Measurements from ENCODE around the gene C1orf116.
A peak's percentile ranks its signal among the peaks of the same experiment; 100 is the strongest.

The C1orf116 gene

GRCh38 chr1:207031632-207032264 lies 808 bp downstream of the C1orf116 start:
- Histone ChIP-seq H3K27ac (ENCODE audit: low read length) (peak overlapping the region; percentile 35), H3K27me3 (ENCODE audit: insufficient read depth, low read length) (no peaks in the 10 kb centered on the region), H3K9me3 (ENCODE audit: insufficient read depth, low read depth, low read length) (no peaks in the 10 kb centered on the region), H3K4me3 (ENCODE audit: low read length) (peak overlapping the region; percentile 56; the same call in 1 of the 2 replicates), H3K9ac (ENCODE audit: low read depth, low read length) (peak overlapping the region; percentile 74; the same call in 1 of the 2 replicates), H3K36me3 (ENCODE audit: insufficient read depth, low read depth, low read length) (no peaks in the 10 kb centered on the region), H3K4me1 (ENCODE audit: insufficient read depth, low read length) (peaks cover 18% of the 10 kb centered on the region; the same call in 1 of the 2 replicates)

GRCh38 chr1:207031016-207031415 lies 1.5 kb downstream of the C1orf116 start:
- Histone ChIP-seq H3K36me3 (ENCODE audit: insufficient read depth, low read depth, low read length) (no peaks in the 10 kb centered on the region), H3K4me3 (ENCODE audit: low read length) (no peak overlapping the region), H3K4me1 (ENCODE audit: insufficient read depth, low read length) (peaks cover 18% of the 10 kb centered on the region; the same call in 1 of the 2 replicates), H3K9ac (ENCODE audit: low read depth, low read length) (no peak overlapping the region), H3K27ac (ENCODE audit: low read length) (no peak overlapping the region), H3K9me3 (ENCODE audit: insufficient read depth, low read depth, low read length) (no peaks in the 10 kb centered on the region), H3K27me3 (ENCODE audit: insufficient read depth, low read length) (no peaks in the 10 kb centered on the region)

GRCh38 chr1:207030522-207031009 lies 2.0 kb downstream of the C1orf116 start:
- H3K27me3 ChIP-seq (ENCODE audit: insufficient read depth, low read length) = no peaks in the 10 kb centered on the region
- no peak overlapping the region for H3K27ac ChIP-seq (ENCODE audit: low read length)

GRCh38 chr1:207029701-207030521 lies 2.6 kb downstream of the C1orf116 start:
- Histone ChIP-seq H3K4me3 (ENCODE audit: low read length) (no peak overlapping the region), H3K4me1 (ENCODE audit: insufficient read depth, low read length) (peaks cover 28% of the 10 kb centered on the region), H3K9me3 (ENCODE audit: insufficient read depth, low read depth, low read length) (no peaks in the 10 kb centered on the region), H3K27me3 (ENCODE audit: insufficient read depth, low read length) (no peaks in the 10 kb centered on the region), H3K36me3 (ENCODE audit: insufficient read depth, low read depth, low read length) (no peaks in the 10 kb centered on the region), H3K27ac (ENCODE audit: low read length) (no peak overlapping the region), H3K9ac (ENCODE audit: low read depth, low read length) (no peak overlapping the region)

More at GRCh38 chr1:207030522-207031009, 2.0 kb downstream of the C1orf116 start:
- Histone ChIP-seq H3K9me3 (ENCODE audit: insufficient read depth, low read depth, low read length) (no peaks in the 10 kb centered on the region), H3K9ac (ENCODE audit: low read depth, low read length) (no peak overlapping the region), H3K4me3 (ENCODE audit: low read length) (no peak overlapping the region), H3K4me1 (ENCODE audit: insufficient read depth, low read length) (peaks cover 22% of the 10 kb centered on the region), H3K36me3 (ENCODE audit: insufficient read depth, low read depth, low read length) (no peaks in the 10 kb centered on the region)

- H3K27ac ChIP-seq (ENCODE audit: low read length) = no peak overlapping the region
Measured at GRCh38 chr1:207028884-207029650, 3.5 kb downstream of the C1orf116 start.

GRCh38 chr1:207027921-207028320 lies 4.6 kb downstream of the C1orf116 start:
- Histone ChIP-seq H3K9ac (ENCODE audit: low read depth, low read length) (no peak overlapping the region), H3K27ac (ENCODE audit: low read length) (no peak overlapping the region), H3K4me1 (ENCODE audit: insufficient read depth, low read length) (peaks cover 22% of the 10 kb centered on the region), H3K27me3 (ENCODE audit: insufficient read depth, low read length) (no peaks in the 10 kb centered on the region), H3K36me3 (ENCODE audit: insufficient read depth, low read depth, low read length) (no peaks in the 10 kb centered on the region), H3K4me3 (ENCODE audit: low read length) (no peak overlapping the region), H3K9me3 (ENCODE audit: insufficient read depth, low read depth, low read length) (no peaks in the 10 kb centered on the region)

More at GRCh38 chr1:207028884-207029650, 3.5 kb downstream of the C1orf116 start:
- H3K36me3 ChIP-seq (ENCODE audit: insufficient read depth, low read depth, low read length) = no peaks in the 10 kb centered on the region
- H3K9me3 ChIP-seq (ENCODE audit: insufficient read depth, low read depth, low read length) = no peaks in the 10 kb centered on the region
- H3K4me1 ChIP-seq (ENCODE audit: insufficient read depth, low read length) = peaks cover 28% of the 10 kb centered on the region
- no peak overlapping the region for H3K9ac ChIP-seq (ENCODE audit: low read depth, low read length)
- H3K4me3 ChIP-seq (ENCODE audit: low read length) = no peak overlapping the region
- no peaks in the 10 kb centered on the region for H3K27me3 ChIP-seq (ENCODE audit: insufficient read depth, low read length)

- Histone ChIP-seq H3K27ac (ENCODE audit: low read length) (no peak overlapping the region), H3K9ac (ENCODE audit: low read depth, low read length) (no peak overlapping the region), H3K4me1 (ENCODE audit: insufficient read depth, low read length) (peaks cover 20% of the 10 kb centered on the region), H3K4me3 (ENCODE audit: low read length) (no peak overlapping the region), H3K27me3 (ENCODE audit: insufficient read depth, low read length) (no peaks in the 10 kb centered on the region), H3K36me3 (ENCODE audit: insufficient read depth, low read depth, low read length) (no peaks in the 10 kb centered on the region), H3K9me3 (ENCODE audit: insufficient read depth, low read depth, low read length) (no peaks in the 10 kb centered on the region)
Measured at GRCh38 chr1:207027206-207027777, 5.3 kb downstream of the C1orf116 start.

GRCh38 chr1:207026104-207026534 lies 6.4 kb downstream of the C1orf116 start:
- Histone ChIP-seq H3K27me3 (ENCODE audit: insufficient read depth, low read length) (no peaks in the 10 kb centered on the region), H3K36me3 (ENCODE audit: insufficient read depth, low read depth, low read length) (no peaks in the 10 kb centered on the region), H3K27ac (ENCODE audit: low read length) (no peak overlapping the region), H3K4me1 (ENCODE audit: insufficient read depth, low read length) (peaks cover 14% of the 10 kb centered on the region), H3K9me3 (ENCODE audit: insufficient read depth, low read depth, low read length) (no peaks in the 10 kb centered on the region), H3K9ac (ENCODE audit: low read depth, low read length) (no peak overlapping the region), H3K4me3 (ENCODE audit: low read length) (no peak overlapping the region)

- Histone ChIP-seq H3K4me3 (ENCODE audit: low read length) (peak overlapping the region; percentile 8; the same call in 1 of the 2 replicates), H3K9ac (ENCODE audit: low read depth, low read length) (no peak overlapping the region), H3K27me3 (ENCODE audit: insufficient read depth, low read length) (no peaks in the 10 kb centered on the region), H3K4me1 (ENCODE audit: insufficient read depth, low read length) (peaks cover 14% of the 10 kb centered on the region), H3K36me3 (ENCODE audit: insufficient read depth, low read depth, low read length) (no peaks in the 10 kb centered on the region), H3K27ac (ENCODE audit: low read length) (no peak overlapping the region), H3K9me3 (ENCODE audit: insufficient read depth, low read depth, low read length) (no peaks in the 10 kb centered on the region)
Measured at GRCh38 chr1:207025146-207025880, 7.2 kb downstream of the C1orf116 start.

- no peak overlapping the region for H3K27ac ChIP-seq (ENCODE audit: low read length)
- no peak overlapping the region for H3K9ac ChIP-seq (ENCODE audit: low read depth, low read length)
- H3K4me3 ChIP-seq (ENCODE audit: low read length) = no peak overlapping the region
- no peaks in the 10 kb centered on the region for H3K27me3 ChIP-seq (ENCODE audit: insufficient read depth, low read length)
- H3K4me1 ChIP-seq (ENCODE audit: insufficient read depth, low read length) = peaks cover 9% of the 10 kb centered on the region
- no peaks in the 10 kb centered on the region for H3K36me3 ChIP-seq (ENCODE audit: insufficient read depth, low read depth, low read length)
- no peaks in the 10 kb centered on the region for H3K9me3 ChIP-seq (ENCODE audit: insufficient read depth, low read depth, low read length)
Measured at GRCh38 chr1:207024202-207025145, 8.1 kb downstream of the C1orf116 start.

Measured in iPS-20b (cell line).